NCI-H748 (cell line): Measurements from ENCODE around the gene SLC35E3.
"Not testable (repeated sequence)": the region's sequence is repeated elsewhere in the genome, so short reads cannot be mapped to it uniquely, and the experiment has no call there.

ENCODE experiments used
- DNase-seq: peaks from one replicate; lab custom pipeline; 2025; ENCODE audit not compliant: unreplicated experiment; lab: John Stamatoyannopoulos, UW

The SLC35E3 gene

GRCh38 chr12:68793975-68794652 is 48.1 kb downstream of the SLC35E3 start:
- no peak for DNase-seq

- DNase-seq: no peak
These were observed 48.8 kb downstream of the SLC35E3 start for GRCh38 chr12:68794653-68795251.

- no peak for DNase-seq
These were observed 50.4 kb downstream of the SLC35E3 start for GRCh38 chr12:68796399-68796798.

- no peak for DNase-seq
These were observed 52.9 kb downstream of the SLC35E3 start for GRCh38 chr12:68798882-68799234.

- DNase-seq: no peak
These were observed 54.3 kb downstream of the SLC35E3 start for GRCh38 chr12:68800294-68800693.

- not testable (repeated sequence) for DNase-seq
These were observed 55.1 kb downstream of the SLC35E3 start for GRCh38 chr12:68801124-68801523.

GRCh38 chr12:68802372-68802745 is 56.4 kb downstream of the SLC35E3 start:
- not testable (repeated sequence) for DNase-seq

- DNase-seq: not testable (repeated sequence)
These were observed 57.1 kb downstream of the SLC35E3 start for GRCh38 chr12:68802911-68803651.

- DNase-seq: no peak
These were observed 58.1 kb downstream of the SLC35E3 start for GRCh38 chr12:68803948-68804656.

- no peak for DNase-seq
These were observed 58.9 kb downstream of the SLC35E3 start for GRCh38 chr12:68804657-68805591.

GRCh38 chr12:68805592-68806120 is 59.7 kb downstream of the SLC35E3 start:
- no peak for DNase-seq

GRCh38 chr12:68806488-68807237 is 60.7 kb downstream of the SLC35E3 start:
- DNase-seq: no peak

- DNase-seq: not testable (repeated sequence)
These were observed 61.2 kb downstream of the SLC35E3 start for GRCh38 chr12:68807274-68807575.

- DNase-seq: peak; percentile 98
These were observed 61.8 kb downstream of the SLC35E3 start, which contains the start of gene MDM2 for GRCh38 chr12:68807576-68808387. TSS of gene MDM2 (plus strand) at chr12:68808177. CDS start at chr12:68808478, 301 bp downstream.

GRCh38 chr12:68808388-68809189 is 62.6 kb downstream of the SLC35E3 start:
- DNase-seq: peak; percentile 97

GRCh38 chr12:68809190-68810026 is 63.4 kb downstream of the SLC35E3 start:
- DNase-seq: no peak

- not testable (repeated sequence) for DNase-seq
These were observed 64.0 kb downstream of the SLC35E3 start for GRCh38 chr12:68810027-68810389.
